ENCODE data around the gene CDK14.

Gene CDK14

GRCh38 chr7:90678986-90679385 lies 82.9 kb downstream of the CDK14 start:
- no peak for DNase-seq (ENCODE audit: low read depth in 2 of 2)

DNA sequence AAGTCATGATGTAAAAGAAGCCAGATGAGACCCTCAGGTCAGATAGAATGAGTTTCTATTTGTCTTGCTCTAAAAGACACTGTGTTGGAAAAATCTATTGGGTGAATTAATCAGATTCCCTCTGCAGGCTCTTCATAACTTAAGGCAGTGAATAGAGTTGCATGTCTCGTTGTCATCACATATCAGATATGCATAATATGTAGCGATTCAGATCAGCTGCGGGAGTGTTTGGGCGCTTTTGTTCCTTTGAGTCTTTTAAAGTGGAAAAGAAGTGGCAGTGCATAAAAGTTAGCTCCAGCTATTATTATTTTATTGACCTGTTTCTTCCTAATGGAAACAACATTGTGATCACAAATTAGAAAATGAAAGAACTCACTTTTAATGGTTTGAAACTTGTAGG lies 84.4 kb downstream of the CDK14 start:
- no peak for DNase-seq (ENCODE audit: low read depth in 2 of 2)

- DNase-seq (ENCODE audit: low read depth in 2 of 2): no peak
Measured at GRCh38 chr7:90681336-90682022, 85.4 kb downstream of the CDK14 start.

GRCh38 chr7:90686146-90686545 lies 90.0 kb downstream of the CDK14 start:
- DNase-seq (ENCODE audit: low read depth in 2 of 2): no peak

DNA sequence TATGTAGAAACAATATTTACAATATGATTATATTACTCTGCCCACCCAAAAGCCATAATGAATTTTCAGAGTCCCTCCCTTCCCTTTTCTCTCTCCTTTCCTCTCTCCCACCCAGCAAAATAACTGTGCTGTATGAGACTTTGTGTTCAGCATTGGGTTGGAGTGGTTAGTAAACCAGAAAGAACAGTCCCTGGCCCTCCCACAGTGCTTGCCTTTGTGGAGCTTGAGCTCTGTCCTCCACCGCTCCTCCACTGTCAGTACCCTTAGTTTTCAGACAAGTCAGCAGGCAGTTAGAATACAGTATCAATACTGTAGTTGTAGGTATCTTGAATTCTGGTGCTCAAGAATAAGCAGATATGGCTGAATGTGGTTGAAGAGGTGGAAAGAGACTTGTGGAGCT lies 92.7 kb downstream of the CDK14 start:
- no peak for DNase-seq (ENCODE audit: low read depth in 2 of 2)

DNA sequence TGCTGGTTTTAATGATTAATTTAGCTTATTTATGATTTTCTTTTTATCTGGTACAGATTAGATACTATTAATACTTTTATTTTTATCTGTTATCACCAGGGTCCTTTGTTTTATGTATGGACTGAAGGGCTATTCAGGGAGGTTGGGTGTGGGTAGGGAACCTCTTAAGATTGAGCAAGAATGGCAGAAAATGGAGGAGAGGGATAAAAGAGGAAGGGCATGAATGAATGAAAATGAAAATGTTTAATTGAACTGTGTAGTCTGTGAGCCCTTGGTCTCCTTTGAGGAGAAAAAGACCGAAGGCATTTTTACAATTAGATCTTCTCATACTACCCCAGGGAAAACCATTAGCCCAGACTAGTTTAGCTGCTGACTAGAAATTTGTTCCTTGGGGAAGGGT lies 93.1 kb downstream of the CDK14 start:
- DNase-seq (ENCODE audit: low read depth in 2 of 2): no peak

GRCh38 chr7:90690159-90690858 lies 94.2 kb downstream of the CDK14 start:
- no peak for DNase-seq (ENCODE audit: low read depth in 2 of 2)

GRCh38 chr7:90692396-90692795 lies 96.3 kb downstream of the CDK14 start:
- no peak for DNase-seq (ENCODE audit: low read depth in 2 of 2)

GRCh38 chr7:90692947-90693346 lies 96.8 kb downstream of the CDK14 start:
- no peak for DNase-seq (ENCODE audit: low read depth in 2 of 2)

DNA sequence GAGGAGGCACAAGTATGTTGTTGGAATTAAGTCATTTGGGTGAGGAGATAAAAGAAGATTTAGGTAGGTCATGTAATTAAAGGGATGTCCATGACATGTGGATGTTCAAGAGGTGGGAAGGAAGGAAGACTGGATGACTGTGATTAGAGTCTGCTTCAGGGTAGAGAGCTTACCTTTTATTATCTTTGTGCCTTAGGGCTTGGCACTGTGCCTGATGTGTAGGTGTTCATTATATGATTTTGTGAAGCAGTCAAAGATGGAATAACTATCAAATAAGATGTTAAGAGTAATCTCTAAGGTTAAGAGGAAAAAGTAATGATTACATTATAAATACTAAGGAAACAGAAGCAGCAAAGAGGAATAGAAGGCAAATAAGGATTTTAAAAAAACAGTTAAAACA lies 97.8 kb downstream of the CDK14 start:
- DNase-seq (ENCODE audit: low read depth in 2 of 2): no peak

- DNase-seq (ENCODE audit: low read depth in 2 of 2): no peak
Measured at GRCh38 chr7:90698616-90699015, 102.5 kb downstream of the CDK14 start.

DNA sequence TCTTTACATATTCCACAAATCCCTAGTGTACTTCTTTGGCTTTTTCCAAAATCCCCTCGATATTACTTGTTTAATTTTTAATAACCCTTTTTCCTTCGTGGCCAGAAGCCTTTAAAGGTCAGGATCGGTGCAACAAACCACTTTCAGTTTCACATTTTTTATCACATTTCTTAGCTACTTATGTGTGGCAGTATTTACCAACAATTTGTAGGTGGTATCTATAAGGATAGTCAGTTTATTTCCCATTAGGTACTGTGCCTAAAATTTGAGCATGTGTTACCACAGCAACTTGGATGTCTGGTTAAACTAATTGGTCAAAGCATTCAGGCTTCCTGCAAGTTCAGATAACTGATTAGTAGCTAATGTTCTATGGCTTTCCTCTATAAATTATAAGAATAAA lies 104.9 kb downstream of the CDK14 start:
- no peak for DNase-seq (ENCODE audit: low read depth in 2 of 2)

- DNase-seq (ENCODE audit: low read depth in 2 of 2): no peak
Measured at GRCh38 chr7:90701771-90702170, 105.7 kb downstream of the CDK14 start.

- no peak for DNase-seq (ENCODE audit: low read depth in 2 of 2)
Measured at GRCh38 chr7:90705391-90706071, 109.4 kb downstream of the CDK14 start.

DNA sequence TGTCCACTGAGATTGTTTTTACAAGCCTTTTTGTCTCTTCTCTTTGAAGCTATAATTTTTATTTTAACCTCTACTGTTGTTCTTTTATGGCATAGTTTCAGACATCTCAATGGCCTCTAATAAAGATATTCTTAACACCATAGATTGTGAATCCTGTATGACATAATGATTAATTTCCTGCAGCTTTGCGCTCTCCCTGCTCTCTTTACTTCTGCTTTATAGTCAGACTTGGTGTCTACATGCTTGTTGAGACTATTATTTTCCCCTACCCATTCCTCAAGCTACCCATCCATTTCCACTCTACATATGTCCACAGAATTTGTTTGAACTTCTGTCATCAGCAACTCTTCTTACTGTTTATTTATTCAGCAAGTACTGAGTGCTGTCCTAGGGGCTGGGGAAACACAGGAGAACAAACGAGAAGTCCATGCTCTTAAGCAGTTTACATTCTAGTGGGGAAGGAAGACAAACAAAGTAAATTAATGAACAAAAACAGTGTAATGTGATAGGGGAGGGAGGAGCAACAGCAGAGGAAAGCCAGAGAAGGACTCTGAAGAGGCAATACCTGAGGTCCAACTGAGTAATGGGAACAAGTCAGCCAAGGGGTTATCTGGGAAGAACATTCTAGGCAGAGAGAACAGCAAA lies 110.1 kb downstream of the CDK14 start:
- no peak for DNase-seq (ENCODE audit: low read depth in 2 of 2)

DNA sequence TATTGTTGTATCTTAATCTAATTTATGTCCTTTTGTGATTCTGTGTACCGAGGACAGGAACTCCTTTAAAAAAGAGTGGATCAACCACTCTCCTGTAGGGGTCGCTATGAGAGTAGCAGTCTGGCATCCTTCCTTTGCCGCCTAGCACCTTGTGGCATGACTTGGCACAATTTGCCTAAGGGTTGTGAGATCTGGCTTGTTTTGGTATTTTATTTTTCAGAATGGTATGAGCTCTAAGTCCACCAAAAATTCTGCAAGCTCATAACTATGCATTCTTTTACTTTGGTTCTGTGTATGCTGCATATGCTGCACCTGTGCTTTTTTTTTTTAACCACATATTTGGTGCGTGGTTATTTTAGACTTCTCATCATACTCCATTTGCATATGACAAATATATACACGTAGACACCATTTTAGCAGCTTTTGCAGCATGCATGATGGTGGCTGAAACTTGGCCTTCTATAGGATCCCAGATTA lies 112.8 kb downstream of the CDK14 start:
- DNase-seq (ENCODE audit: low read depth in 2 of 2): no peak

- DNase-seq (ENCODE audit: low read depth in 2 of 2): no peak
Measured at GRCh38 chr7:90709501-90710465, 113.7 kb downstream of the CDK14 start.

GRCh38 chr7:90710466-90710850 lies 114.3 kb downstream of the CDK14 start:
- DNase-seq (ENCODE audit: low read depth in 2 of 2): no peak

DNA sequence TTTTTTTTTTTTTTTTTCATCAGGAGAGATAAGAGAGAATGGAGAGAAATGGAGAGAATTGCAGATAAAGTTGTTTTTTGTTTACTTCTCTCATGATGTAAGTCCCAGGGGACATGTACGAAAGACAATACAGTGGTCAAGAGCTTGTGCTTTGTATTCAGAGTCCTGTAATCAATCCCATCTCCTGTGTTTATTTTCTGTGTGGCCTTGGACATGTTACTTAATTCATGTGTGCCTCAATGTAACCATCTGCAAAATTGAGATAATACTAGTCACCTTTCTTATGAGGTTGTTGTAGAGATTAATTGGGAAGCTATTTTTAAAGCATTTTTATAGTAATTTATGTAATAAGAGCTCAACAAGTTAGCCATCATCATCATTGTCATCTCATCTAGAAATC lies 117.5 kb downstream of the CDK14 start:
- DNase-seq (ENCODE audit: low read depth in 2 of 2): no peak

DNA sequence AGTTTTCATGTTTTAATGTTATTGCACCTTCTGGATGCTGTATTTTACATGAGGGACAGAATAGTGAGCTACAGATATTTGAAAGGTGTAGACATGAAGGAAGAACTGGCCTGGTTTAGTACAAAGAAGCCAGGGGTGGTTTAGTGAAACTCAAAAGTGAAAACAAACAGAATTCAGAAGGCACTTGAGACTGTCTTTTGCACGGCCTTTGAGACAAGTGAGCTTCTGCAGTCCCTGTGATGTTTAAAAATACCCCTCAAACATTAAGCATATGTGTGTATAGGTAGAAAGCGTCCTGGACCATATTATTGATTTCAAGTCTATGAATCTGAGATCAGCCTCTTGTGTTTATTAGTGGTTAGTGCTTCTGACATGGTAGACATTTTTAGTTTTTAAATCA lies 118.9 kb downstream of the CDK14 start:
- DNase-seq (ENCODE audit: low read depth in 2 of 2): no peak
